Osteoblast (primary cell): ENCODE results near the gene RGS5. TPM values are rescaled to one million over a fixed set of nuclear protein-coding genes. Genes with fewer than 3 reads are reported as not detected.

Experiments used
- DNase-seq: peaks from one replicate; pipeline ENCODE4 v3.0.0; 2011; ENCODE audit warnings: low spot score, mixed read lengths; ENCODE audit not compliant: insufficient read length; ENCODE audit errors: missing footprints
- H2AFZ ChIP-seq: 2 replicates; pipeline ENCODE4 v1.6.0; 2011; ENCODE audit warnings: mild to moderate bottlenecking, low read length
- H3K27ac ChIP-seq: 2 replicates; pipeline ENCODE4 v1.5.1; 2011; ENCODE audit warnings: mild to moderate bottlenecking, low read depth, low read length, moderate library complexity
- H3K27me3 ChIP-seq: 2 replicates; pipeline ENCODE4 v1.6.0; 2012; ENCODE audit warnings: mild to moderate bottlenecking, control low read depth, inconsistent platforms, low read length, moderate library complexity; ENCODE audit not compliant: insufficient read depth
- H3K36me3 ChIP-seq: 2 replicates; pipeline ENCODE4 v1.5.1; 2011; ENCODE audit warnings: mild to moderate bottlenecking, low read length, control low read depth, moderate library complexity; ENCODE audit not compliant: insufficient read depth
- H3K4me1 ChIP-seq: 2 replicates; pipeline ENCODE4 v1.5.1; 2011; ENCODE audit warnings: mild to moderate bottlenecking, low read length, control low read depth, moderate library complexity; ENCODE audit not compliant: insufficient read depth
- H3K4me2 ChIP-seq: 2 replicates; pipeline ENCODE4 v1.6.0; 2011; ENCODE audit warnings: mild to moderate bottlenecking, low read length; ENCODE audit not compliant: insufficient read depth
- H3K4me3 ChIP-seq: fragments of 200-600 bp; sonication (generic); 3 replicates; pipeline ENCODE4 v1.5.1; 2012; ENCODE audit warnings: mild to moderate bottlenecking, low read length, inconsistent platforms; ENCODE audit not compliant: insufficient read depth
- H3K79me2 ChIP-seq: 2 replicates; pipeline ENCODE4 v1.6.0; 2012; ENCODE audit warnings: mild to moderate bottlenecking, low read length, control low read depth, inconsistent platforms; ENCODE audit not compliant: insufficient read depth
- H3K9me3 ChIP-seq: 2 replicates; pipeline ENCODE4 v1.5.1; 2011; ENCODE audit warnings: low read depth, low read length, control low read depth
- H4K20me1 ChIP-seq: 2 replicates; pipeline ENCODE4 v1.6.0; 2012; ENCODE audit warnings: mild to moderate bottlenecking, low read length, control low read depth; ENCODE audit not compliant: insufficient read depth
- CTCF ChIP-seq: IDR thresholded peaks from 2 replicates; pipeline ENCODE4 v1.5.1; 2011; ENCODE audit warnings: mild to moderate bottlenecking, low read depth, low read length, moderate library complexity; ENCODE audit errors: extremely low read depth
- total RNA-seq: library from RNA; depleted of rRNA; stranded (reverse); fragments of >200 nt; gene quantifications from 2 replicates; pipeline ENCODE4 v1.2.3, GENCODE V29; 2012

Gene RGS5
- total RNA-seq, 1 donor: 1.8 TPM

GRCh38 chr1:163163163-163163562, 39.6 kb downstream of the RGS5 start:
- TF ChIP-seq CTCF: no peak
- H3K4me1 ChIP-seq: peaks cover 32% of the 10 kb centered on the region
- no peak for DNase-seq

GRCh38 chr1:163162381-163162914, 40.3 kb downstream of the RGS5 start:
- Histone ChIP-seq H3K79me2 (no peaks in the 10 kb centered on the region), H3K4me1 (peaks cover 28% of the 10 kb centered on the region), H3K36me3 (no peaks in the 10 kb centered on the region), H3K9me3 (no peaks in the 10 kb centered on the region), H3K27me3 (no peaks in the 10 kb centered on the region), H4K20me1 (no peaks in the 10 kb centered on the region), H3K4me2 (no peak overlapping the region), H3K4me3 (no peak overlapping the region), H2AFZ (no peak overlapping the region), H3K27ac (peak overlapping the region; percentile 20)
- TF ChIP-seq CTCF: no peak
- DNase-seq: no peak

More at GRCh38 chr1:163163163-163163562, 39.6 kb downstream of the RGS5 start:
- Histone ChIP-seq H3K4me2 (no peak overlapping the region), H3K36me3 (no peaks in the 10 kb centered on the region), H3K4me3 (no peak overlapping the region), H3K9me3 (no peaks in the 10 kb centered on the region), H4K20me1 (no peaks in the 10 kb centered on the region), H3K27ac (peak overlapping the region; percentile 64), H3K79me2 (no peaks in the 10 kb centered on the region), H3K27me3 (no peaks in the 10 kb centered on the region), H2AFZ (no peak overlapping the region)

- H2AFZ ChIP-seq: no peak overlapping the region
Observed at GRCh38 chr1:163161841-163162240, 40.9 kb downstream of the RGS5 start.

GRCh38 chr1:163161337-163161736, 41.4 kb downstream of the RGS5 start:
- Histone ChIP-seq H3K27me3 (no peaks in the 10 kb centered on the region), H3K4me1 (peaks cover 17% of the 10 kb centered on the region), H3K36me3 (no peaks in the 10 kb centered on the region), H2AFZ (no peak overlapping the region), H3K4me2 (no peak overlapping the region), H3K9me3 (no peaks in the 10 kb centered on the region), H3K4me3 (no peak overlapping the region), H3K27ac (no peak overlapping the region), H4K20me1 (no peaks in the 10 kb centered on the region), H3K79me2 (no peaks in the 10 kb centered on the region)
- DNase-seq: no peak
- no peak for TF ChIP-seq CTCF

More at GRCh38 chr1:163161841-163162240, 40.9 kb downstream of the RGS5 start:
- Histone ChIP-seq H3K27me3 (no peaks in the 10 kb centered on the region), H3K27ac (no peak overlapping the region), H3K79me2 (no peaks in the 10 kb centered on the region), H3K4me2 (no peak overlapping the region), H3K4me1 (peaks cover 22% of the 10 kb centered on the region), H3K4me3 (no peak overlapping the region), H4K20me1 (no peaks in the 10 kb centered on the region), H3K9me3 (no peaks in the 10 kb centered on the region), H3K36me3 (no peaks in the 10 kb centered on the region)
- no peak for TF ChIP-seq CTCF
- no peak for DNase-seq
